RWPE1 (cell line): ENCODE results near the gene TWSG1.
A peak's percentile ranks its signal among the peaks of the same experiment; 100 is the strongest.

Source experiments
- CTCF ChIA-PET: fragments of 350-600 bp; sonication (Branson Sonifier 250); formaldehyde crosslinking; extraction: SDS; loops from one replicate; lab custom pipeline; 2021; lab: Yijun Ruan, JAX
- POLR2A ChIA-PET: fragments of 400-600 bp; formaldehyde crosslinking; extraction: SDS; loops from one replicate; lab custom pipeline; 2020; ENCODE audit warnings: antibody characterized with exemption; ENCODE audit not compliant: low non-redundant PET; lab: Yijun Ruan, JAX
- DNase-seq: peaks from one replicate; pipeline ENCODE4 v3.0.0; 2012; ENCODE audit warnings: low spot score
- H3K27ac ChIP-seq: fragments of 450-650 bp; 2 replicates; pipeline ENCODE4 v1.5.1; 2017
- CTCF ChIP-seq: fragments of 450-650 bp; conservative IDR thresholded peaks from 2 replicates; pipeline ENCODE4 v1.5.1; 2017; ENCODE audit warnings: low read depth, mild to moderate bottlenecking

The TWSG1 gene

GRCh38 chr18:9413576-9413975 is 79.0 kb downstream of the TWSG1 start:
- TF ChIP-seq CTCF: no peak
- ChIA-PET CTCF (interaction anchor here (0.6 to 0.7 kb wide), 2 partner anchors 104 to 1608 kb away, joined by 4 to 5 read pairs; no protein-coding TSS in a partner anchor), POLR2A (no interaction called here)
- no peak overlapping the region for H3K27ac ChIP-seq
- no peak for DNase-seq

GRCh38 chr18:9416563-9417072 is 82.0 kb downstream of the TWSG1 start:
- no peak overlapping the region for H3K27ac ChIP-seq
- POLR2A ChIA-PET: no interaction called here
- CTCF ChIA-PET: no interaction called here
- no peak for TF ChIP-seq CTCF
- no peak for DNase-seq

- ChIA-PET POLR2A (no interaction called here), CTCF (no interaction called here)
- no peak for TF ChIP-seq CTCF
- peak overlapping the region; percentile 35 for H3K27ac ChIP-seq
- peak; percentile 26 for DNase-seq
These were observed 82.7 kb downstream of the TWSG1 start for GRCh38 chr18:9417073-9417851.

- no peak for TF ChIP-seq CTCF
- no peak overlapping the region for H3K27ac ChIP-seq
- POLR2A ChIA-PET: no interaction called here
- CTCF ChIA-PET: no interaction called here
- DNase-seq: no peak
These were observed 83.6 kb downstream of the TWSG1 start for GRCh38 chr18:9418047-9418690.

- H3K27ac ChIP-seq: no peak overlapping the region
- DNase-seq: no peak
- ChIA-PET POLR2A (no interaction called here), CTCF (no interaction called here)
- no peak for TF ChIP-seq CTCF
These were observed 85.5 kb downstream of the TWSG1 start for GRCh38 chr18:9419956-9420631.
